ENCODE data around the gene WDFY4.

GRCh38 chr10:48667960-48668590 is 16.6 kb upstream of the WDFY4 start:
- TF ChIP-seq POLR2A (IDR thresholded peaks at IDR 0.05): no peak
- TF ChIP-seq, protein P1, sequence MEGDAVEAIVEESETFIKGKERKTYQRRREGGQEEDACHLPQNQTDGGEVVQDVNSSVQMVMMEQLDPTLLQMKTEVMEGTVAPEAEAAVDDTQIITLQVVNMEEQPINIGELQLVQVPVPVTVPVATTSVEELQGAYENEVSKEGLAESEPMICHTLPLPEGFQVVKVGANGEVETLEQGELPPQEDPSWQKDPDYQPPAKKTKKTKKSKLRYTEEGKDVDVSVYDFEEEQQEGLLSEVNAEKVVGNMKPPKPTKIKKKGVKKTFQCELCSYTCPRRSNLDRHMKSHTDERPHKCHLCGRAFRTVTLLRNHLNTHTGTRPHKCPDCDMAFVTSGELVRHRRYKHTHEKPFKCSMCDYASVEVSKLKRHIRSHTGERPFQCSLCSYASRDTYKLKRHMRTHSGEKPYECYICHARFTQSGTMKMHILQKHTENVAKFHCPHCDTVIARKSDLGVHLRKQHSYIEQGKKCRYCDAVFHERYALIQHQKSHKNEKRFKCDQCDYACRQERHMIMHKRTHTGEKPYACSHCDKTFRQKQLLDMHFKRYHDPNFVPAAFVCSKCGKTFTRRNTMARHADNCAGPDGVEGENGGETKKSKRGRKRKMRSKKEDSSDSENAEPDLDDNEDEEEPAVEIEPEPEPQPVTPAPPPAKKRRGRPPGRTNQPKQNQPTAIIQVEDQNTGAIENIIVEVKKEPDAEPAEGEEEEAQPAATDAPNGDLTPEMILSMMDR (IDR thresholded peaks at IDR 0.05): no peak
